Activated CD4-positive, alpha-beta T cell treated with anti-CD3 and anti-CD28 coated beads, Interleukin-2, amount 10 ng/mL, durations not matched to agents 24 days and 14 days (primary cell): ENCODE measurements around the gene MS4A7. TPM values are rescaled to one million over a fixed set of nuclear protein-coding genes. Genes with fewer than 3 reads are reported as not detected.

ENCODE experiments used
- DNase-seq: peaks from one replicate; pipeline ENCODE4 v3.0.0; 2022
- H3K27ac Mint-ChIP-seq: one replicate; pipeline ENCODE4 v1.8.0; 2022; ENCODE audit warnings: mild to moderate bottlenecking, mixed read lengths
- H3K27me3 Mint-ChIP-seq: one replicate; pipeline ENCODE4 v1.8.0; 2022; ENCODE audit warnings: mixed read lengths
- H3K36me3 Mint-ChIP-seq: one replicate; pipeline ENCODE4 v1.8.0; 2022; ENCODE audit warnings: low read depth, mild to moderate bottlenecking, mixed read lengths
- H3K4me1 Mint-ChIP-seq: one replicate; pipeline ENCODE4 v1.8.0; 2021; ENCODE audit warnings: mixed read lengths
- H3K4me3 Mint-ChIP-seq: one replicate; pipeline ENCODE4 v1.8.0; 2022; ENCODE audit warnings: mild to moderate bottlenecking, moderate library complexity, mixed read lengths
- H3K9me3 Mint-ChIP-seq: one replicate; pipeline ENCODE4 v1.8.0; 2021; ENCODE audit warnings: mixed read lengths
- intact Hi-C: fragments of 100-400 bp; cut with micrococcal nuclease; formaldehyde crosslinking; loops from one replicate; pipeline ENCODE4 v1.15.1; 2023
- total RNA-seq: library from RNA; stranded (reverse); gene quantifications from 2 replicates; pipeline ENCODE4 v1.2.3, GENCODE V29; 2022

MS4A7 gene
- total RNA-seq, 1 donor from 2014 or later, result not detected

- no peaks in the 10 kb centered on the region for H3K9me3 Mint-ChIP-seq
- no peak for DNase-seq
- no peaks in the 10 kb centered on the region for H3K36me3 Mint-ChIP-seq
- H3K27me3 Mint-ChIP-seq, result peaks cover 12% of the 10 kb centered on the region
- intact Hi-C loops, result no loop called here
- no peak overlapping the region for H3K27ac Mint-ChIP-seq
- H3K4me1 Mint-ChIP-seq, result peaks cover 7% of the 10 kb centered on the region
- no peak overlapping the region for H3K4me3 Mint-ChIP-seq
Observed at GRCh38 chr11:60377401-60378136, 763 bp upstream of the MS4A7 start.

GRCh38 chr11:60389279-60389910 is 11.1 kb downstream of the MS4A7 start:
- H3K4me1 Mint-ChIP-seq, result no peaks in the 10 kb centered on the region
- no peaks in the 10 kb centered on the region for H3K27me3 Mint-ChIP-seq
- no peak overlapping the region for H3K4me3 Mint-ChIP-seq
- intact Hi-C loops, result no loop called here
- DNase-seq, result no peak
- H3K9me3 Mint-ChIP-seq, result no peaks in the 10 kb centered on the region
- H3K36me3 Mint-ChIP-seq, result no peaks in the 10 kb centered on the region
- H3K27ac Mint-ChIP-seq, result no peak overlapping the region

- H3K9me3 Mint-ChIP-seq, result no peaks in the 10 kb centered on the region
- H3K36me3 Mint-ChIP-seq, result no peaks in the 10 kb centered on the region
- no peaks in the 10 kb centered on the region for H3K27me3 Mint-ChIP-seq
- H3K4me3 Mint-ChIP-seq, result no peak overlapping the region
- no peak for DNase-seq
- H3K4me1 Mint-ChIP-seq, result no peaks in the 10 kb centered on the region
- no peak overlapping the region for H3K27ac Mint-ChIP-seq
- intact Hi-C loops, result no loop called here
Observed at GRCh38 chr11:60390419-60390818, 12.1 kb downstream of the MS4A7 start.

- intact Hi-C loops, result no loop called here
- no peak overlapping the region for H3K27ac Mint-ChIP-seq
Observed at GRCh38 chr11:60392361-60392760, 14.0 kb downstream of the MS4A7 start.

GRCh38 chr11:60393016-60393415 is 14.7 kb downstream of the MS4A7 start:
- no peak for DNase-seq
- H3K4me3 Mint-ChIP-seq, result no peak overlapping the region
- peaks cover 3% of the 10 kb centered on the region for H3K27me3 Mint-ChIP-seq
- intact Hi-C loops, result no loop called here
- no peaks in the 10 kb centered on the region for H3K4me1 Mint-ChIP-seq
- H3K9me3 Mint-ChIP-seq, result no peaks in the 10 kb centered on the region
- H3K36me3 Mint-ChIP-seq, result no peaks in the 10 kb centered on the region
- H3K27ac Mint-ChIP-seq, result no peak overlapping the region

More at GRCh38 chr11:60392361-60392760, 14.0 kb downstream of the MS4A7 start:
- no peaks in the 10 kb centered on the region for H3K36me3 Mint-ChIP-seq
- no peak overlapping the region for H3K4me3 Mint-ChIP-seq
- H3K27me3 Mint-ChIP-seq, result peaks cover 2% of the 10 kb centered on the region
- H3K4me1 Mint-ChIP-seq, result no peaks in the 10 kb centered on the region
- no peaks in the 10 kb centered on the region for H3K9me3 Mint-ChIP-seq
- no peak for DNase-seq

- Mint-ChIP-seq H3K4me3 (no peak overlapping the region), H3K9me3 (no peaks in the 10 kb centered on the region), H3K36me3 (no peaks in the 10 kb centered on the region), H3K27ac (no peak overlapping the region), H3K4me1 (no peaks in the 10 kb centered on the region), H3K27me3 (peaks cover 3% of the 10 kb centered on the region)
- intact Hi-C loops, result no loop called here
- DNase-seq, result no peak
Observed at GRCh38 chr11:60394666-60395380, 16.5 kb downstream of the MS4A7 start.

GRCh38 chr11:60396382-60396781 is 18.1 kb downstream of the MS4A7 start, which contains the start of gene MS4A14:
TSS of gene MS4A14 (plus strand) at chr11:60396459. CDS start at chr11:60396579, 120 bp downstream.
- intact Hi-C loops, result no loop called here
- no peak for DNase-seq
- Mint-ChIP-seq H3K9me3 (no peaks in the 10 kb centered on the region), H3K27me3 (peaks cover 3% of the 10 kb centered on the region), H3K4me1 (no peaks in the 10 kb centered on the region), H3K4me3 (no peak within 1 kb of the TSS), H3K36me3 (no peaks in the 10 kb centered on the region), H3K27ac (no peak within 1 kb of the TSS)

GRCh38 chr11:60396799-60397198 is 18.5 kb downstream of the MS4A7 start:
- intact Hi-C loops, result no loop called here
- H3K27ac Mint-ChIP-seq, result no peak overlapping the region
- no peak overlapping the region for H3K4me3 Mint-ChIP-seq
- peaks cover 3% of the 10 kb centered on the region for H3K27me3 Mint-ChIP-seq
- no peaks in the 10 kb centered on the region for H3K4me1 Mint-ChIP-seq
- H3K36me3 Mint-ChIP-seq, result no peaks in the 10 kb centered on the region
- no peak for DNase-seq
- no peaks in the 10 kb centered on the region for H3K9me3 Mint-ChIP-seq

- no peaks in the 10 kb centered on the region for H3K9me3 Mint-ChIP-seq
Observed at GRCh38 chr11:60420015-60420414, 41.7 kb downstream of the MS4A7 start.

GRCh38 chr11:60422609-60423008 is 44.3 kb downstream of the MS4A7 start:
- Mint-ChIP-seq H3K9me3 (no peaks in the 10 kb centered on the region), H3K4me1 (no peaks in the 10 kb centered on the region), H3K4me3 (no peak overlapping the region), H3K36me3 (no peaks in the 10 kb centered on the region), H3K27ac (no peak overlapping the region), H3K27me3 (peaks cover 6% of the 10 kb centered on the region)
- DNase-seq, result no peak
- intact Hi-C loops, result no loop called here

More at GRCh38 chr11:60420015-60420414, 41.7 kb downstream of the MS4A7 start:
- Mint-ChIP-seq H3K27me3 (peaks cover 3% of the 10 kb centered on the region), H3K27ac (no peak overlapping the region), H3K4me1 (no peaks in the 10 kb centered on the region), H3K4me3 (no peak overlapping the region), H3K36me3 (no peaks in the 10 kb centered on the region)
- intact Hi-C loops, result no loop called here
- no peak for DNase-seq

GRCh38 chr11:60428517-60428916 is 50.2 kb downstream of the MS4A7 start:
- intact Hi-C loops, result no loop called here
- DNase-seq, result peak; percentile 45
- H3K9me3 Mint-ChIP-seq, result no peaks in the 10 kb centered on the region

GRCh38 chr11:60429272-60429671 is 50.9 kb downstream of the MS4A7 start, which contains the start of gene MS4A5:
TSS of gene MS4A5 (plus strand) at chr11:60429572. CDS start at chr11:60429675, 103 bp downstream.
- H3K4me3 Mint-ChIP-seq, result no peak within 1 kb of the TSS
- no peaks in the 10 kb centered on the region for H3K36me3 Mint-ChIP-seq
- no peaks in the 10 kb centered on the region for H3K4me1 Mint-ChIP-seq
- DNase-seq, result peak; percentile 34
- no peaks in the 10 kb centered on the region for H3K9me3 Mint-ChIP-seq
- peaks cover 24% of the 10 kb centered on the region for H3K27me3 Mint-ChIP-seq
- no peak within 1 kb of the TSS for H3K27ac Mint-ChIP-seq
- intact Hi-C loops, result no loop called here

More at GRCh38 chr11:60428517-60428916, 50.2 kb downstream of the MS4A7 start:
- H3K4me3 Mint-ChIP-seq, result no peak overlapping the region
- H3K4me1 Mint-ChIP-seq, result no peaks in the 10 kb centered on the region
- peaks cover 17% of the 10 kb centered on the region for H3K27me3 Mint-ChIP-seq
- no peaks in the 10 kb centered on the region for H3K36me3 Mint-ChIP-seq
- no peak overlapping the region for H3K27ac Mint-ChIP-seq

- no peaks in the 10 kb centered on the region for H3K9me3 Mint-ChIP-seq
- peak; percentile 19 for DNase-seq
- no peaks in the 10 kb centered on the region for H3K4me1 Mint-ChIP-seq
Observed at GRCh38 chr11:60431251-60431650, 52.9 kb downstream of the MS4A7 start.

GRCh38 chr11:60433401-60433800 is 55.1 kb downstream of the MS4A7 start:
- intact Hi-C loops, result no loop called here

More at GRCh38 chr11:60431251-60431650, 52.9 kb downstream of the MS4A7 start:
- H3K4me3 Mint-ChIP-seq, result no peak overlapping the region
- H3K27ac Mint-ChIP-seq, result no peak overlapping the region
- no peaks in the 10 kb centered on the region for H3K36me3 Mint-ChIP-seq
- intact Hi-C loops, result no loop called here
- peaks cover 20% of the 10 kb centered on the region for H3K27me3 Mint-ChIP-seq

More at GRCh38 chr11:60433401-60433800, 55.1 kb downstream of the MS4A7 start:
- H3K4me3 Mint-ChIP-seq, result no peak overlapping the region
- no peak overlapping the region for H3K27ac Mint-ChIP-seq
- H3K9me3 Mint-ChIP-seq, result no peaks in the 10 kb centered on the region
- H3K4me1 Mint-ChIP-seq, result no peaks in the 10 kb centered on the region
- no peak for DNase-seq
- peaks cover 19% of the 10 kb centered on the region for H3K27me3 Mint-ChIP-seq
- no peaks in the 10 kb centered on the region for H3K36me3 Mint-ChIP-seq
